ENCODE measurements around the gene CSRP3. TPM values are rescaled to one million over a fixed set of nuclear protein-coding genes. Genes with fewer than 3 reads are reported as not detected.

The CSRP3 gene
- polyA plus RNA-seq (2013, experiment 1 of 2): not detected
- not detected for polyA plus RNA-seq (2013, experiment 2 of 2)

GRCh38 chr11:19201737-19202605 is at the start of gene CSRP3:
Gene CSRP3, minus strand, starts transcription at chr11:19201983. Its CDS starts 9,535 bp downstream, at chr11:19192448.
- H3K4me3 ChIP-seq (ENCODE audit: insufficient read depth in 1 of 2, low read depth in 1 of 2, low read length in 2 of 2): no peak within 1 kb of the TSS
- H2AK5ac ChIP-seq (ENCODE audit: low read length, severe bottlenecking): no peak within 1 kb of the TSS
- H3K9ac ChIP-seq (ENCODE audit: low read length): peak within 1 kb of the TSS; percentile 28
- H3K36me3 ChIP-seq (ENCODE audit: control insufficient read depth in 1 of 2, insufficient read depth in 2 of 2, low read depth in 1 of 2, low read length in 2 of 2): no peaks in the 10 kb centered on the region
- H3K14ac ChIP-seq (ENCODE audit: low read length in 2 of 2): no peak within 1 kb of the TSS
- H4K91ac ChIP-seq (ENCODE audit: low read length): no peak within 1 kb of the TSS
- no peak within 1 kb of the TSS for H2BK15ac ChIP-seq (ENCODE audit: low read depth, poor library complexity, severe bottlenecking)
- no peak within 1 kb of the TSS for H3K23ac ChIP-seq (ENCODE audit: low read length in 2 of 2)
- no peak within 1 kb of the TSS for H4K8ac ChIP-seq (ENCODE audit: low read length)
- DNase-seq: no peak
- no peaks in the 10 kb centered on the region for H3K79me1 ChIP-seq (replicated peaks; ENCODE audit: low read length, poor library complexity, severe bottlenecking)
- H3K4me2 ChIP-seq (ENCODE audit: low read length, poor library complexity, severe bottlenecking): no peak within 1 kb of the TSS
- no peaks in the 10 kb centered on the region for H3K4me1 ChIP-seq (ENCODE audit: control insufficient read depth, insufficient read depth, low read depth, low read length)
- no peak within 1 kb of the TSS for H3K27ac ChIP-seq (ENCODE audit: low read length, poor library complexity, severe bottlenecking)
- H3K4ac ChIP-seq (ENCODE audit: low read depth in 1 of 2, low read length in 2 of 2): no peak within 1 kb of the TSS
- H2BK12ac ChIP-seq (ENCODE audit: low read length in 2 of 2): no peak within 1 kb of the TSS
- WGBS: 51% methylated on average over 5 of the region's 7 CpGs
- no peaks in the 10 kb centered on the region for H3K9me3 ChIP-seq (ENCODE audit: control insufficient read depth, low read length)
- no peak within 1 kb of the TSS for H2BK120ac ChIP-seq (ENCODE audit: low read depth, low read length)
- H2AFZ ChIP-seq (ENCODE audit: low read depth, low read length): no peak within 1 kb of the TSS
- no peak within 1 kb of the TSS for H3K18ac ChIP-seq (ENCODE audit: low read depth in 1 of 2, low read length in 2 of 2)
- H2BK5ac ChIP-seq (ENCODE audit: low read depth, low read length, poor library complexity, severe bottlenecking): no peak within 1 kb of the TSS
- peaks cover 4 to 26% of the 10 kb centered on the region in 2 experiments for H3K27me3 ChIP-seq (ENCODE audit: control insufficient read depth in 1 of 2, insufficient read depth in 1 of 2, low read length in 2 of 2)

- no peaks in the 10 kb centered on the region for H3K79me1 ChIP-seq (replicated peaks; ENCODE audit: low read length, poor library complexity, severe bottlenecking)
Observed at GRCh38 chr11:19251577-19251976, 49.8 kb upstream of the CSRP3 start.

DNA sequence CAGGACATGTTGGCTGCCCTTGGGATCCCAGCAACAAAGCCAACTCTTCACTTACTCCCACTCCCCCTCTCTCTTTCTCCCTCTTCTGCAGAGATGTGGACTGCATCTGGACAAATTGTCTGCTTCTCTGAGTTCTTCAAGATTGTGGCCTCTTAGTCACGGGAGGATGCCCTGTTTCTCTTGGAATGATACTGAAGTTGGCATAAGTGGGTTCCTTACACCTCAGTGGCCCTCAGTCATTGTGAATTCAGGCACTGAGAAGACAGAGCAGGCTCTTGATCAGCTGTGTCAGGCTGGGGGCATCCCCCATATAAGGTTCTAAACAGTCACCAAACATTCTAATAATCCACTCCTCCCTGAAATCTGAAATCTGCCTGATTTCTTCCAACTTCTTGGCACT is 45.0 kb upstream of the CSRP3 start:
- peaks cover 6% of the 10 kb centered on the region for H3K9me3 ChIP-seq (ENCODE audit: control insufficient read depth, low read length)
- no peaks in the 10 kb centered on the region for H3K36me3 ChIP-seq (ENCODE audit: control insufficient read depth in 1 of 2, insufficient read depth in 2 of 2, low read depth in 1 of 2, low read length in 2 of 2)
- no peak overlapping the region for H2BK15ac ChIP-seq (ENCODE audit: low read depth, poor library complexity, severe bottlenecking)
- H2BK12ac ChIP-seq (ENCODE audit: low read length in 2 of 2): no peak overlapping the region
- no peak overlapping the region for H3K18ac ChIP-seq (ENCODE audit: low read depth in 1 of 2, low read length in 2 of 2)
- no peak overlapping the region for H2AK5ac ChIP-seq (ENCODE audit: low read length, severe bottlenecking)
- no peak overlapping the region for H2AFZ ChIP-seq (ENCODE audit: low read depth, low read length)
- no peak overlapping the region for H3K4me3 ChIP-seq (ENCODE audit: insufficient read depth in 1 of 2, low read depth in 1 of 2, low read length in 2 of 2)
- H3K79me1 ChIP-seq (replicated peaks; ENCODE audit: low read length, poor library complexity, severe bottlenecking): no peaks in the 10 kb centered on the region
- DNase-seq: no peak
- H3K9ac ChIP-seq (ENCODE audit: low read length): no peak overlapping the region
- no peak overlapping the region for H3K14ac ChIP-seq (ENCODE audit: low read length in 2 of 2)
- H3K27ac ChIP-seq (ENCODE audit: low read length, poor library complexity, severe bottlenecking): no peak overlapping the region
- H3K4me2 ChIP-seq (ENCODE audit: low read length, poor library complexity, severe bottlenecking): no peak overlapping the region
- H4K91ac ChIP-seq (ENCODE audit: low read length): no peak overlapping the region
- peaks cover 9% of the 10 kb centered on the region for H3K4me1 ChIP-seq (ENCODE audit: control insufficient read depth, insufficient read depth, low read depth, low read length)
- H3K27me3 ChIP-seq (ENCODE audit: control insufficient read depth in 1 of 2, insufficient read depth in 1 of 2, low read length in 2 of 2): peaks cover 18 to 35% of the 10 kb centered on the region in 2 experiments
- no peak overlapping the region for H4K8ac ChIP-seq (ENCODE audit: low read length)
- H2BK120ac ChIP-seq (ENCODE audit: low read depth, low read length): no peak overlapping the region
- no peak overlapping the region for H3K23ac ChIP-seq (ENCODE audit: low read length in 2 of 2)
- no peak overlapping the region for H2BK5ac ChIP-seq (ENCODE audit: low read depth, low read length, poor library complexity, severe bottlenecking)
- 100% methylated on average over 1 of the region's 1 CpG for WGBS
- no peak overlapping the region for H3K4ac ChIP-seq (ENCODE audit: low read depth in 1 of 2, low read length in 2 of 2)

More at GRCh38 chr11:19251577-19251976, 49.8 kb upstream of the CSRP3 start:
- Histone ChIP-seq H3K4me3 (ENCODE audit: insufficient read depth in 1 of 2, low read depth in 1 of 2, low read length in 2 of 2) (no peak overlapping the region), H3K14ac (ENCODE audit: low read length in 2 of 2) (no peak overlapping the region), H2AK5ac (ENCODE audit: low read length, severe bottlenecking) (no peak overlapping the region), H3K27me3 (ENCODE audit: control insufficient read depth in 1 of 2, insufficient read depth in 1 of 2, low read length in 2 of 2) (peaks cover 9 to 19% of the 10 kb centered on the region in 2 experiments), H3K27ac (ENCODE audit: low read length, poor library complexity, severe bottlenecking) (no peak overlapping the region), H3K9me3 (ENCODE audit: control insufficient read depth, low read length) (peaks cover 6% of the 10 kb centered on the region), H4K8ac (ENCODE audit: low read length) (no peak overlapping the region), H3K18ac (ENCODE audit: low read depth in 1 of 2, low read length in 2 of 2) (no peak overlapping the region), H2BK15ac (ENCODE audit: low read depth, poor library complexity, severe bottlenecking) (no peak overlapping the region), H2BK5ac (ENCODE audit: low read depth, low read length, poor library complexity, severe bottlenecking) (no peak overlapping the region), H4K91ac (ENCODE audit: low read length) (no peak overlapping the region), H2AFZ (ENCODE audit: low read depth, low read length) (no peak overlapping the region), H3K4ac (ENCODE audit: low read depth in 1 of 2, low read length in 2 of 2) (no peak overlapping the region), H2BK120ac (ENCODE audit: low read depth, low read length) (no peak overlapping the region), H3K36me3 (ENCODE audit: control insufficient read depth in 1 of 2, insufficient read depth in 2 of 2, low read depth in 1 of 2, low read length in 2 of 2) (no peaks in the 10 kb centered on the region), H3K23ac (ENCODE audit: low read length in 2 of 2) (no peak overlapping the region), H3K4me1 (ENCODE audit: control insufficient read depth, insufficient read depth, low read depth, low read length) (no peaks in the 10 kb centered on the region), H3K4me2 (ENCODE audit: low read length, poor library complexity, severe bottlenecking) (no peak overlapping the region), H2BK12ac (ENCODE audit: low read length in 2 of 2) (no peak overlapping the region), H3K9ac (ENCODE audit: low read length) (no peak overlapping the region)
- no peak for DNase-seq

DNA sequence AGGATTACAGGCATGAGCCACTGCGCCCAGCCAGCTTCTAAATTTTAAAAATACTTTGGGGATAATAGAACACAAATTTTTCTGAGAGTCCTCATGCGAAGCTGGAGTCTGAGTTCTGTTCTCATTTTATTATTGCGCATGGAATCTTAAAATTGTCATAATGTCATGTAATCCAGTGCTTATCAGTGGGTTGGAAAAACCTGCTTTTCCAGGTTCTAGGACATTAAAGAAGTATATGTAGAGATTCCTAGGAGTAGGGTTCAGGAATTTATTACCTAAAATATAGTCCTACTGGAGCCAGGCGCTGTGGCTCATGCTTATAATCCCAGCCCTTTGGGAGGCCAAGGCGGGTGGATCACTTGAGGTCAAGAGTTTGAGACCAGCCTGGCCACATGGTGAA is 43.6 kb upstream of the CSRP3 start:
- no peak overlapping the region for H2BK120ac ChIP-seq (ENCODE audit: low read depth, low read length)
- H3K27me3 ChIP-seq (ENCODE audit: control insufficient read depth in 1 of 2, insufficient read depth in 1 of 2, low read length in 2 of 2): peaks cover 20 to 37% of the 10 kb centered on the region in 2 experiments
- H4K91ac ChIP-seq (ENCODE audit: low read length): no peak overlapping the region
- no peak overlapping the region for H2BK12ac ChIP-seq (ENCODE audit: low read length in 2 of 2)
- H3K36me3 ChIP-seq (ENCODE audit: control insufficient read depth in 1 of 2, insufficient read depth in 2 of 2, low read depth in 1 of 2, low read length in 2 of 2): no peaks in the 10 kb centered on the region
- no peak overlapping the region for H3K23ac ChIP-seq (ENCODE audit: low read length in 2 of 2)
- H2BK15ac ChIP-seq (ENCODE audit: low read depth, poor library complexity, severe bottlenecking): no peak overlapping the region
- H3K4ac ChIP-seq (ENCODE audit: low read depth in 1 of 2, low read length in 2 of 2): no peak overlapping the region
- H3K4me3 ChIP-seq (ENCODE audit: insufficient read depth in 1 of 2, low read depth in 1 of 2, low read length in 2 of 2): no peak overlapping the region
- H2AK5ac ChIP-seq (ENCODE audit: low read length, severe bottlenecking): no peak overlapping the region
- H2BK5ac ChIP-seq (ENCODE audit: low read depth, low read length, poor library complexity, severe bottlenecking): no peak overlapping the region
- H3K27ac ChIP-seq (ENCODE audit: low read length, poor library complexity, severe bottlenecking): no peak overlapping the region
- DNase-seq: no peak
- H3K79me1 ChIP-seq (replicated peaks; ENCODE audit: low read length, poor library complexity, severe bottlenecking): peaks cover 2% of the 10 kb centered on the region
- H4K8ac ChIP-seq (ENCODE audit: low read length): no peak overlapping the region
- H3K18ac ChIP-seq (ENCODE audit: low read depth in 1 of 2, low read length in 2 of 2): no peak overlapping the region
- H2AFZ ChIP-seq (ENCODE audit: low read depth, low read length): no peak overlapping the region
- no peak overlapping the region for H3K9ac ChIP-seq (ENCODE audit: low read length)
- 89% methylated on average over 5 of the region's 5 CpGs for WGBS
- H3K14ac ChIP-seq (ENCODE audit: low read length in 2 of 2): no peak overlapping the region
- H3K4me1 ChIP-seq (ENCODE audit: control insufficient read depth, insufficient read depth, low read depth, low read length): peaks cover 15% of the 10 kb centered on the region
- no peak overlapping the region for H3K4me2 ChIP-seq (ENCODE audit: low read length, poor library complexity, severe bottlenecking)
- peaks cover 4% of the 10 kb centered on the region for H3K9me3 ChIP-seq (ENCODE audit: control insufficient read depth, low read length)

Data from mesenchymal stem cell (in vitro differentiated cells and primary cell).